Fibroblast of lung (primary cell): ENCODE data around the gene ARHGEF40.

Experiments used
- EZH2 ChIP-seq: IDR thresholded peaks from 2 replicates; pipeline ENCODE4 v1.5.1; 2012; ENCODE audit warnings: low read length, control low read depth, mild to moderate bottlenecking; ENCODE audit errors: missing control alignments
- TF ChIP-seq, protein P1 (sequence below), 2 donors: IDR thresholded peaks in 1 of 2; conservative IDR thresholded peaks in 1 of 2; 1 replicate in 1 of 2; 2 replicates in 1 of 2; pipeline ENCODE4 v1.5.1; 2011 to 2012; ENCODE audit warnings: low read length in 2 of 2, control low read depth in 1 of 2, inconsistent platforms in 1 of 2, low read depth in 1 of 2, mild to moderate bottlenecking in 1 of 2

GRCh38 chr14:21078726-21079125 lies 8.6 kb downstream of the ARHGEF40 start:
- TF ChIP-seq, protein P1, sequence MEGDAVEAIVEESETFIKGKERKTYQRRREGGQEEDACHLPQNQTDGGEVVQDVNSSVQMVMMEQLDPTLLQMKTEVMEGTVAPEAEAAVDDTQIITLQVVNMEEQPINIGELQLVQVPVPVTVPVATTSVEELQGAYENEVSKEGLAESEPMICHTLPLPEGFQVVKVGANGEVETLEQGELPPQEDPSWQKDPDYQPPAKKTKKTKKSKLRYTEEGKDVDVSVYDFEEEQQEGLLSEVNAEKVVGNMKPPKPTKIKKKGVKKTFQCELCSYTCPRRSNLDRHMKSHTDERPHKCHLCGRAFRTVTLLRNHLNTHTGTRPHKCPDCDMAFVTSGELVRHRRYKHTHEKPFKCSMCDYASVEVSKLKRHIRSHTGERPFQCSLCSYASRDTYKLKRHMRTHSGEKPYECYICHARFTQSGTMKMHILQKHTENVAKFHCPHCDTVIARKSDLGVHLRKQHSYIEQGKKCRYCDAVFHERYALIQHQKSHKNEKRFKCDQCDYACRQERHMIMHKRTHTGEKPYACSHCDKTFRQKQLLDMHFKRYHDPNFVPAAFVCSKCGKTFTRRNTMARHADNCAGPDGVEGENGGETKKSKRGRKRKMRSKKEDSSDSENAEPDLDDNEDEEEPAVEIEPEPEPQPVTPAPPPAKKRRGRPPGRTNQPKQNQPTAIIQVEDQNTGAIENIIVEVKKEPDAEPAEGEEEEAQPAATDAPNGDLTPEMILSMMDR (conservative IDR thresholded peaks at IDR 0.05 in 1 of 2, IDR thresholded peaks at IDR 0.05 in 1 of 2; ENCODE audit: low read depth in 1 of 2, low read length in 2 of 2) = no peak
- TF ChIP-seq EZH2 = no peak
